ENCODE data around the gene DLX2. TPM values are rescaled to one million over a fixed set of nuclear protein-coding genes. Genes with fewer than 3 reads are reported as not detected.

The DLX2 gene
- total and polyA plus RNA-seq, 10 of the 15 experiments (the other 5 are each of a cell fraction or from before 2014, with no cell fraction given) = 0.03 TPM; not detected in 9

DNA sequence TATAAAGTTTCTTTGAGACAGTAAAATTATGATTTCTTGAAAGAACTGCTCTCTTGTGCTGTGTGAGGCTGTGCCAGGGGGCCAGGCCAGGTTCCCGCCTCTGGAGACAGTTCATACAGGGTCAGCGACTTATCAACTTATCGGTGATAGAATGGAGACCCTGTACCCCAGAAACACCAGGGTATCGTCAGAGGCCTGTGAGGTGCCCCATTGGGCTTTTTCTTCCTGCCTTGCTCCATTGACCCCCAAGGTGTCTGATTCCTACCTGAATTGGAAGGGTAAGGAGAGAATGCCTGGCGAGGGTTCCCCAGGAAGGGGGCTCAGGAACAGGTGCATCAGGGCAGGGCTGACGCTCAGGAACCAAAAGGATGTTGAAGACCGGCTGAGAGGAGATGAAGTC lies 13.1 kb downstream of the DLX2 start (continued):
- no peak for TF ChIP-seq BHLHE40 (IDR thresholded peaks at IDR 0.05; ENCODE audit: borderline replicate concordance in 1 of 2, low read depth in 2 of 2, low read length in 1 of 2)
- no peak for TF ChIP-seq POLR2AphosphoS5 (IDR thresholded peaks at IDR 0.05; ENCODE audit: low read length)
- no peak for TF ChIP-seq ZSCAN29 (IDR thresholded peaks at IDR 0.05)
- no peak for TF ChIP-seq ZBED1 (IDR thresholded peaks at IDR 0.05; ENCODE audit: borderline replicate concordance)
- no peak for TF ChIP-seq CHD4 (IDR thresholded peaks at IDR 0.05)

DNA sequence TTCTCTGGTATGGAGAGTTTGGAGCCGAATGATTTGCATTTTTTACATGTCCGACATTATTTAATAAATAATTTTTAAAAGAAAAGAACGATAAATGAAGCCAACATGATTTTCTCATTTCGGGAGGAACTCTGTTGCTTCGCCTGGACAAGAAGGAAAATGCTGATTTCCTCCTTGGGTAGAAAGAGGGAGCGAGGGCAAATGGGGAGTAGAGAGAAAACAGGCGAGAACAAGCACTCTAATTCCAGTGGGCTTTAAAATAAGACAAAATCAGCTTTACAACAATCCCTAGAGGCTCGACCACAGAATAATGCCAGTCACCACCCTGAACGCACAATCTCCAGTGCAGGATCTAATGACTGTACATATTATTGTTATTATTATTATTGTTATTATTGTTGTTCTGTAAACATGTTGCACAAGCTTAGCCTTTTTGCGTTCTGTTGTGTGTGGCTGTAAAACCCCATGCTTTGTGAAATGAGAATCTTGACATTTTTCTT lies 13.6 kb downstream of the DLX2 start:
- Histone ChIP-seq H3K27me3 (replicated peaks in 1 of 2; ENCODE audit: control insufficient read depth in 2 of 2, insufficient read depth in 2 of 2, low read length in 1 of 2) (peaks cover 32 to 64% of the 10 kb centered on the region in 2 experiments), H3K27ac (ENCODE audit: control insufficient read depth, insufficient read depth) (no peak overlapping the region), H3K9me3 (replicated peaks; ENCODE audit: control insufficient read depth, insufficient read depth, low read length) (no peaks in the 10 kb centered on the region; the same call in 2 of the 3 replicates), H3K4me2 (ENCODE audit: control insufficient read depth, insufficient read depth) (no peak overlapping the region), H2AFZ (ENCODE audit: control insufficient read depth, low read depth, low read length) (no peak overlapping the region), H3K4me3 (no peak overlapping the region), H3K79me2 (ENCODE audit: control insufficient read depth, insufficient read depth, low read length) (no peaks in the 10 kb centered on the region), H3K9ac (ENCODE audit: control insufficient read depth, insufficient read depth, low read length) (no peak overlapping the region), H4K20me1 (ENCODE audit: control insufficient read depth, insufficient read depth) (peaks cover 6% of the 10 kb centered on the region; the same call in 1 of the 2 replicates), H3K4me1 (ENCODE audit: control insufficient read depth, insufficient read depth, low read length) (peaks cover 12% of the 10 kb centered on the region), H3K36me3 (ENCODE audit: control insufficient read depth in 2 of 2, insufficient read depth in 2 of 2, low read length in 1 of 2) (no peaks in the 10 kb centered on the region)
- no peak for DNase-seq (ENCODE audit: low read depth, low spot score)
- no peak for TF ChIP-seq TCF7 (IDR thresholded peaks at IDR 0.05; ENCODE audit: borderline replicate concordance)
- TF ChIP-seq BRCA1 (IDR thresholded peaks at IDR 0.05; ENCODE audit: low read depth, low read length) = no peak
- TF ChIP-seq, protein P1, sequence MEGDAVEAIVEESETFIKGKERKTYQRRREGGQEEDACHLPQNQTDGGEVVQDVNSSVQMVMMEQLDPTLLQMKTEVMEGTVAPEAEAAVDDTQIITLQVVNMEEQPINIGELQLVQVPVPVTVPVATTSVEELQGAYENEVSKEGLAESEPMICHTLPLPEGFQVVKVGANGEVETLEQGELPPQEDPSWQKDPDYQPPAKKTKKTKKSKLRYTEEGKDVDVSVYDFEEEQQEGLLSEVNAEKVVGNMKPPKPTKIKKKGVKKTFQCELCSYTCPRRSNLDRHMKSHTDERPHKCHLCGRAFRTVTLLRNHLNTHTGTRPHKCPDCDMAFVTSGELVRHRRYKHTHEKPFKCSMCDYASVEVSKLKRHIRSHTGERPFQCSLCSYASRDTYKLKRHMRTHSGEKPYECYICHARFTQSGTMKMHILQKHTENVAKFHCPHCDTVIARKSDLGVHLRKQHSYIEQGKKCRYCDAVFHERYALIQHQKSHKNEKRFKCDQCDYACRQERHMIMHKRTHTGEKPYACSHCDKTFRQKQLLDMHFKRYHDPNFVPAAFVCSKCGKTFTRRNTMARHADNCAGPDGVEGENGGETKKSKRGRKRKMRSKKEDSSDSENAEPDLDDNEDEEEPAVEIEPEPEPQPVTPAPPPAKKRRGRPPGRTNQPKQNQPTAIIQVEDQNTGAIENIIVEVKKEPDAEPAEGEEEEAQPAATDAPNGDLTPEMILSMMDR (IDR thresholded peaks at IDR 0.05 in 2 of 3, conservative IDR thresholded peaks at IDR 0.05 in 1 of 3; ENCODE audit: control insufficient read depth in 2 of 3, extremely low read depth in 1 of 3, insufficient read depth in 1 of 3, low read depth in 3 of 3, low read length in 3 of 3) = no peak
- no peak for TF ChIP-seq CHD2 (IDR thresholded peaks at IDR 0.05; ENCODE audit: borderline replicate concordance, low read depth, low read length)
- TF ChIP-seq, protein P2, sequence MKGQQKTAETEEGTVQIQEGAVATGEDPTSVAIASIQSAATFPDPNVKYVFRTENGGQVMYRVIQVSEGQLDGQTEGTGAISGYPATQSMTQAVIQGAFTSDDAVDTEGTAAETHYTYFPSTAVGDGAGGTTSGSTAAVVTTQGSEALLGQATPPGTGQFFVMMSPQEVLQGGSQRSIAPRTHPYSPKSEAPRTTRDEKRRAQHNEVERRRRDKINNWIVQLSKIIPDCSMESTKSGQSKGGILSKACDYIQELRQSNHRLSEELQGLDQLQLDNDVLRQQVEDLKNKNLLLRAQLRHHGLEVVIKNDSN (IDR thresholded peaks at IDR 0.05; ENCODE audit: borderline replicate concordance, extremely low read length, insufficient read depth, low read depth, low read length) = no peak
- no peak for TF ChIP-seq PML (IDR thresholded peaks at IDR 0.05; ENCODE audit: low read length)
- TF ChIP-seq RBBP5 (conservative IDR thresholded peaks at IDR 0.05) = no peak
- TF ChIP-seq BHLHE40 (IDR thresholded peaks at IDR 0.05; ENCODE audit: borderline replicate concordance in 1 of 2, low read depth in 2 of 2, low read length in 1 of 2) = no peak
- no peak for TF ChIP-seq CHD4 (IDR thresholded peaks at IDR 0.05)
- no peak for TF ChIP-seq RFX5 (IDR thresholded peaks at IDR 0.05; ENCODE audit: low read depth, low read length)
- BruUV-seq (replicated peaks) = no TSS peak
- intact Hi-C loops (cut with micrococcal nuclease; ENCODE audit: unreplicated experiment) = loop anchor here (5.0 kb wide), 1 partner anchor 92 kb away; the partner anchor contains the start of gene METAP1D
- in situ Hi-C loops (cut with MboI) = no loop called here
- 38% methylated on average over 10 of the region's 10 CpGs for WGBS (ENCODE audit: insufficient coverage, insufficient replicate concordance, low lambda C conversion rate, missing lambda C conversion rate)
- POLR2A ChIA-PET = interaction anchor here (0.6 kb wide), 1 partner anchor 1648 kb away, joined by 4 read pairs; no protein-coding TSS in a partner anchor
- no peak for FAIRE-seq
- CTCF ChIA-PET = no interaction called here
- RAD21 ChIA-PET (ENCODE audit: unreplicated experiment) = no interaction called here
- SMC1A ChIA-PET (ENCODE audit: uncharacterized antibody, unreplicated experiment) = no interaction called here
- ATAC-seq = no peak
